DMS114 treated with DMSO at 0.1 percent for 48 hours (cell line): ENCODE results near the gene NELL1.

Experiments used
- DNase-seq: peaks from one replicate; lab custom pipeline; 2025; ENCODE audit not compliant: unreplicated experiment; lab: John Stamatoyannopoulos, UW

The NELL1 gene

DNA sequence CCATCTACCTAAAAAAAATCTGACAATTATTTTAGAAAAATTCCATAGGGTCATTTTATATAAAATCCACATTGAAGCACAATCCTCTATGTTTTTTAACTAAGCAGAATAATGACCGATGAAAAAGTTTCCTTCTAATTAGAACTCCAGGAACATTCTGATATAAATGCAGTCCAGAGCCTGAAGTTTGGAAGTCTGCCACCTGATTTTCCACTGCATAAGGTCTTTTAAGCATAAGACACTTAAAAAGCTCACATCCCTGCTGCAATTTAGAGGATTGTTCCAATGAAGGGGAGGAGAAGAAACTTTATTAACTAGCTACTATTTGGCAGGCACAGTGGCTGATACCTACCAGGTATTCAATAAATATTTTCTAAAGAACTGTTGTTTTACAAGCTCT is 953.2 kb downstream of the NELL1 start:
- DNase-seq: no peak

DNA sequence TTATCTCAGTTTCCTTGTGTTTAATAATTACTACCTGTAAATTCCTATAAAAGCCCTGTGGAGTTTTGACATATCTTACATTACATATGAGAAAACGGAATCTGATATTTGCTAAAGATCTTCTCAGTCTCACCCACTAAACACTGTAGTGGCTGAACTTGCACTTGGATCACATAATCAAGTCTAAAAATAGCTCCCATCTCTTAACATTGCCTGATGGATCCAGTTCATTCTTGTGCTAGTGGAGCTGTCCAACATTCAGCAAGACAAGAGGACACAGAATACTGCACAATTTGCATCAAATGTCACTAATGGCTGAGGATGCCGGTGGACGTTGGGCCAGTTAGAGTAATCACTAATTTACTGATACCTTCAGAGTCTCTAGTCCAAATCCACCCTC is 953.6 kb downstream of the NELL1 start:
- DNase-seq: no peak
